Putamen (tissue), 1 donor: ENCODE data around the gene FBLN1.
"Not testable (repeated sequence)": the region's sequence is repeated elsewhere in the genome, so short reads cannot be mapped to it uniquely, and the experiment has no call there.

ENCODE experiments used
- DNase-seq: peaks from one replicate; pipeline ENCODE4 v3.0.0-alpha.2; 2016; ENCODE audit warnings: low spot score

Gene FBLN1

GRCh38 chr22:45612940-45613339, 110.3 kb downstream of the FBLN1 start:
- no peak for DNase-seq

- no peak for DNase-seq
Observed at GRCh38 chr22:45615364-45615763, 112.7 kb downstream of the FBLN1 start.

GRCh38 chr22:45616432-45616831, 113.7 kb downstream of the FBLN1 start:
- DNase-seq: no peak

GRCh38 chr22:45617948-45618347, 115.3 kb downstream of the FBLN1 start:
- DNase-seq: no peak

GRCh38 chr22:45620706-45621105, 118.0 kb downstream of the FBLN1 start:
- DNase-seq: no peak

- no peak for DNase-seq
Observed at GRCh38 chr22:45621836-45622600, 119.3 kb downstream of the FBLN1 start.

- not testable (repeated sequence) for DNase-seq
Observed at GRCh38 chr22:45623464-45624145, 120.9 kb downstream of the FBLN1 start.

GRCh38 chr22:45626198-45626651, 123.5 kb downstream of the FBLN1 start:
- DNase-seq: no peak

GRCh38 chr22:45627489-45628233, 125.0 kb downstream of the FBLN1 start:
- DNase-seq: no peak

GRCh38 chr22:45628515-45628914, 125.8 kb downstream of the FBLN1 start:
- DNase-seq: no peak

- DNase-seq: no peak
Observed at GRCh38 chr22:45629469-45630089, 126.9 kb downstream of the FBLN1 start.

GRCh38 chr22:45630436-45630835, 127.8 kb downstream of the FBLN1 start:
- DNase-seq: no peak

- no peak for DNase-seq
Observed at GRCh38 chr22:45631140-45631840, 128.6 kb downstream of the FBLN1 start.

- no peak for DNase-seq
Observed at GRCh38 chr22:45631841-45632238, 129.2 kb downstream of the FBLN1 start.

GRCh38 chr22:45632791-45633515, 130.3 kb downstream of the FBLN1 start:
- no peak for DNase-seq

GRCh38 chr22:45636683-45637082, 134.0 kb downstream of the FBLN1 start:
- DNase-seq: no peak

GRCh38 chr22:45638197-45638596, 135.5 kb downstream of the FBLN1 start:
- DNase-seq: no peak

- no peak for DNase-seq
Observed at GRCh38 chr22:45638834-45639746, 136.4 kb downstream of the FBLN1 start.

GRCh38 chr22:45639747-45640102, 137.0 kb downstream of the FBLN1 start:
- no peak for DNase-seq
